ENCODE results near the gene SLC13A2.

The SLC13A2 gene

GRCh38 chr17:28469376-28469775, 4.1 kb upstream of the SLC13A2 start:
- H3K9me3 ChIP-seq (ENCODE audit: control insufficient read depth, low read length), result no peaks in the 10 kb centered on the region
- no peak overlapping the region for H3K4me3 ChIP-seq (ENCODE audit: insufficient read depth, low read depth, low read length, poor library complexity, severe bottlenecking)
- no peak overlapping the region for H3K27ac ChIP-seq (ENCODE audit: insufficient read depth, low read length, poor library complexity, severe bottlenecking)
- no peak for DNase-seq
- H3K36me3 ChIP-seq (ENCODE audit: control insufficient read depth, insufficient read depth, low read length), result no peaks in the 10 kb centered on the region
- H3K4me1 ChIP-seq (ENCODE audit: control insufficient read depth, insufficient read depth, low read length, poor library complexity, severe bottlenecking), result no peaks in the 10 kb centered on the region
- H3K27me3 ChIP-seq (replicated peaks; ENCODE audit: control insufficient read depth, insufficient read depth, low read length, poor library complexity, severe bottlenecking), result no peaks in the 10 kb centered on the region

DNA sequence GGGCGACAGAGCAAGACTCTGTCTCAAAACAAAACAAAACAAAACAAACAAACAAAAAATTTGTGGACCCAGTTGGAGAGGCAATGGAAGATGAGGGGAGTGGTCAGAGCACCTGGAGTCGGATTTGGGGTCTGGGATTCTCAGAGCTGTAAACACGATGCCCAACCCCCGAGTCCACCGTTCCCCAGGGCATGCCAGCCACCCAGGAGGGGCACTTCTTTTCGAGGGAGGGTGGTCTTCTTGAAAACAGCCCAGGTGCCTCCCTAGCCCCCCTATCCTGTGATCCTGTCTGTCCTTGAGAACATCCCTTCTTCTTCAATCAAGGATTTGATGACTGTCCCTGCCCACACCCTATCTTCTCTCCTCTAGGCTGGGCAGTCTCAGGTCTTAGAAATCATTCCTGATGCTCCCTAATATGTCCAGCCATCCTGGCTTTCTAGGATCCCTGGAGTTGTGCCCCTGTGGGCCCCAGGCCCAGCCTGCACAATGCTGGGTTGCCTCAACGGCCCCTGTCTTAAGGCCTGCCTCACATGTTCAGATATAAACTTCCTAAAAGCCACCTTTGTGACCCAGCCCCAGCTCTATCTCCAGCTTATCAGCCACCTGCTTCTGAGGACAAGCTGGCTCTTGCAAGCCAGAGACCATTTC, 3.1 kb upstream of the SLC13A2 start:
- H3K4me3 ChIP-seq (ENCODE audit: insufficient read depth, low read depth, low read length, poor library complexity, severe bottlenecking), result no peak overlapping the region
- no peak overlapping the region for H3K27ac ChIP-seq (ENCODE audit: insufficient read depth, low read length, poor library complexity, severe bottlenecking)
- no peaks in the 10 kb centered on the region for H3K9me3 ChIP-seq (ENCODE audit: control insufficient read depth, low read length)
- DNase-seq, result no peak
- no peaks in the 10 kb centered on the region for H3K36me3 ChIP-seq (ENCODE audit: control insufficient read depth, insufficient read depth, low read length)
- no peaks in the 10 kb centered on the region for H3K27me3 ChIP-seq (replicated peaks; ENCODE audit: control insufficient read depth, insufficient read depth, low read length, poor library complexity, severe bottlenecking)
- H3K4me1 ChIP-seq (ENCODE audit: control insufficient read depth, insufficient read depth, low read length, poor library complexity, severe bottlenecking), result no peaks in the 10 kb centered on the region

- no peak for DNase-seq
- no peaks in the 10 kb centered on the region for H3K36me3 ChIP-seq (ENCODE audit: control insufficient read depth, insufficient read depth, low read length)
- H3K27ac ChIP-seq (ENCODE audit: insufficient read depth, low read length, poor library complexity, severe bottlenecking), result no peak overlapping the region
- H3K27me3 ChIP-seq (replicated peaks; ENCODE audit: control insufficient read depth, insufficient read depth, low read length, poor library complexity, severe bottlenecking), result no peaks in the 10 kb centered on the region
- H3K4me1 ChIP-seq (ENCODE audit: control insufficient read depth, insufficient read depth, low read length, poor library complexity, severe bottlenecking), result no peaks in the 10 kb centered on the region
- no peak overlapping the region for H3K4me3 ChIP-seq (ENCODE audit: insufficient read depth, low read depth, low read length, poor library complexity, severe bottlenecking)
- no peaks in the 10 kb centered on the region for H3K9me3 ChIP-seq (ENCODE audit: control insufficient read depth, low read length)
Observed at GRCh38 chr17:28470914-28471366, 2.5 kb upstream of the SLC13A2 start.

GRCh38 chr17:28471531-28472342, 1.7 kb upstream of the SLC13A2 start:
- H3K27me3 ChIP-seq (replicated peaks; ENCODE audit: control insufficient read depth, insufficient read depth, low read length, poor library complexity, severe bottlenecking), result no peaks in the 10 kb centered on the region
- no peaks in the 10 kb centered on the region for H3K9me3 ChIP-seq (ENCODE audit: control insufficient read depth, low read length)
- DNase-seq, result no peak
- no peak overlapping the region for H3K4me3 ChIP-seq (ENCODE audit: insufficient read depth, low read depth, low read length, poor library complexity, severe bottlenecking)
- no peaks in the 10 kb centered on the region for H3K4me1 ChIP-seq (ENCODE audit: control insufficient read depth, insufficient read depth, low read length, poor library complexity, severe bottlenecking)
- no peaks in the 10 kb centered on the region for H3K36me3 ChIP-seq (ENCODE audit: control insufficient read depth, insufficient read depth, low read length)
- no peak overlapping the region for H3K27ac ChIP-seq (ENCODE audit: insufficient read depth, low read length, poor library complexity, severe bottlenecking)

GRCh38 chr17:28472871-28473497, 460 bp upstream of the SLC13A2 start:
- DNase-seq, result no peak
- no peak overlapping the region for H3K27ac ChIP-seq (ENCODE audit: insufficient read depth, low read length, poor library complexity, severe bottlenecking)

DNA sequence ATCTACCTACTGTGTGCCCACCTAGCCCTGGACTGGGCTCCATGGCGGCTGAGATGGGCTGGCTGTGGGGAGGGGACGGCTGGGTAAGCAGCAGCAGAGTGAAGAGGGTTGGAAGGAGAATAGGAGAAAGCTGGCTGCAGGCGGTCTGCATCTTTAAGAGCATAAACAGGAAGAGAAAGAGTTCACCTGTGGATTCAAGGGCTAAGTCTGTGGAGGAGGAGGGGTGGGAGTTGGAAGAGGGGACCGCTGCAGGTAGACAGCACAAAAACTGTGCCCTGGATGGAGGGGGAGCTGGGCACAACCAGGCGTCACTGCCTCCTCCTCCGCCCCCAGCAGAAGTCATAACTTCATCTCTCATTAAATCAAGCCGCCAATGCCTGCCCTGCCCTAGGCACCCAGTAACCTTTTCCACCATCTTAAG, 677 bp downstream of the SLC13A2 start:
- H3K36me3 ChIP-seq (ENCODE audit: control insufficient read depth, insufficient read depth, low read length), result no peaks in the 10 kb centered on the region
- H3K27ac ChIP-seq (ENCODE audit: insufficient read depth, low read length, poor library complexity, severe bottlenecking), result no peak overlapping the region
- no peaks in the 10 kb centered on the region for H3K9me3 ChIP-seq (ENCODE audit: control insufficient read depth, low read length)
- DNase-seq, result no peak
- no peak overlapping the region for H3K4me3 ChIP-seq (ENCODE audit: insufficient read depth, low read depth, low read length, poor library complexity, severe bottlenecking)
- H3K27me3 ChIP-seq (replicated peaks; ENCODE audit: control insufficient read depth, insufficient read depth, low read length, poor library complexity, severe bottlenecking), result no peaks in the 10 kb centered on the region
- no peaks in the 10 kb centered on the region for H3K4me1 ChIP-seq (ENCODE audit: control insufficient read depth, insufficient read depth, low read length, poor library complexity, severe bottlenecking)

More at GRCh38 chr17:28472871-28473497, 460 bp upstream of the SLC13A2 start:
- Histone ChIP-seq H3K4me3 (ENCODE audit: insufficient read depth, low read depth, low read length, poor library complexity, severe bottlenecking) (no peak overlapping the region), H3K27me3 (replicated peaks; ENCODE audit: control insufficient read depth, insufficient read depth, low read length, poor library complexity, severe bottlenecking) (no peaks in the 10 kb centered on the region), H3K36me3 (ENCODE audit: control insufficient read depth, insufficient read depth, low read length) (no peaks in the 10 kb centered on the region), H3K9me3 (ENCODE audit: control insufficient read depth, low read length) (no peaks in the 10 kb centered on the region), H3K4me1 (ENCODE audit: control insufficient read depth, insufficient read depth, low read length, poor library complexity, severe bottlenecking) (no peaks in the 10 kb centered on the region)

GRCh38 chr17:28475151-28475900, 1.9 kb downstream of the SLC13A2 start:
- Histone ChIP-seq H3K4me1 (ENCODE audit: control insufficient read depth, insufficient read depth, low read length, poor library complexity, severe bottlenecking) (no peaks in the 10 kb centered on the region), H3K9me3 (ENCODE audit: control insufficient read depth, low read length) (no peaks in the 10 kb centered on the region), H3K27me3 (replicated peaks; ENCODE audit: control insufficient read depth, insufficient read depth, low read length, poor library complexity, severe bottlenecking) (no peaks in the 10 kb centered on the region), H3K36me3 (ENCODE audit: control insufficient read depth, insufficient read depth, low read length) (no peaks in the 10 kb centered on the region), H3K27ac (ENCODE audit: insufficient read depth, low read length, poor library complexity, severe bottlenecking) (no peak overlapping the region), H3K4me3 (ENCODE audit: insufficient read depth, low read depth, low read length, poor library complexity, severe bottlenecking) (no peak overlapping the region)
- no peak for DNase-seq

GRCh38 chr17:28476076-28476865, 2.8 kb downstream of the SLC13A2 start:
- no peaks in the 10 kb centered on the region for H3K4me1 ChIP-seq (ENCODE audit: control insufficient read depth, insufficient read depth, low read length, poor library complexity, severe bottlenecking)
- no peak overlapping the region for H3K4me3 ChIP-seq (ENCODE audit: insufficient read depth, low read depth, low read length, poor library complexity, severe bottlenecking)
- H3K27ac ChIP-seq (ENCODE audit: insufficient read depth, low read length, poor library complexity, severe bottlenecking), result no peak overlapping the region
- H3K9me3 ChIP-seq (ENCODE audit: control insufficient read depth, low read length), result no peaks in the 10 kb centered on the region
- no peak for DNase-seq
- H3K36me3 ChIP-seq (ENCODE audit: control insufficient read depth, insufficient read depth, low read length), result no peaks in the 10 kb centered on the region
- no peaks in the 10 kb centered on the region for H3K27me3 ChIP-seq (replicated peaks; ENCODE audit: control insufficient read depth, insufficient read depth, low read length, poor library complexity, severe bottlenecking)

DNA sequence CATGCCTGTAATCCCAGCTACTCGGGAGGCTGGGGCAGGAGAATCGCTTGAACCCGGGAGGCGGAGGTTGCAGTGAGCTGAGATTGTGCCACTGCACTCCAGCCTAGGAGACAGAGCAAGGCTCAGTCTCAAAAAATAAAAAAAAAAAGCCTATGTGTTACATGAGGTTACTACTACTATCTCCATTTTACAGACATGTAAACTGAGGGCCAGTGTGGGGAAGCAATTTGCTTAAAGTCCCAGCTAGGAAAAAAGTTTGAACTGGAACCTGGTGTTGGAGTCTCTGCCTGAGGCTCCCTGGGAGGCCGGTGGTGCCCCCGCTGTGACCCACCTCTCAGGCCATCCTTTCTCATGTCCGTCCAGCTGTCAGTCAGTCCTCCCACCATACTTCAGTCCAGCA, 4.5 kb downstream of the SLC13A2 start:
- DNase-seq, result no peak

More for the DNA sequence above, 4.5 kb downstream of the SLC13A2 start:
- Histone ChIP-seq H3K4me3 (ENCODE audit: insufficient read depth, low read depth, low read length, poor library complexity, severe bottlenecking) (no peak overlapping the region), H3K27me3 (replicated peaks; ENCODE audit: control insufficient read depth, insufficient read depth, low read length, poor library complexity, severe bottlenecking) (no peaks in the 10 kb centered on the region), H3K9me3 (ENCODE audit: control insufficient read depth, low read length) (no peaks in the 10 kb centered on the region), H3K36me3 (ENCODE audit: control insufficient read depth, insufficient read depth, low read length) (no peaks in the 10 kb centered on the region), H3K27ac (ENCODE audit: insufficient read depth, low read length, poor library complexity, severe bottlenecking) (no peak overlapping the region), H3K4me1 (ENCODE audit: control insufficient read depth, insufficient read depth, low read length, poor library complexity, severe bottlenecking) (no peaks in the 10 kb centered on the region)
